Measurements from ENCODE around the gene ZDHHC9. TPM values are rescaled to one million over a fixed set of nuclear protein-coding genes. Genes with fewer than 3 reads are reported as not detected.
A peak's percentile ranks its signal among the peaks of the same experiment; 100 is the strongest.

ZDHHC9 gene
- total and polyA plus RNA-seq, 9 donors = 19.9 to 39.8 (median 32.3) TPM

DNA sequence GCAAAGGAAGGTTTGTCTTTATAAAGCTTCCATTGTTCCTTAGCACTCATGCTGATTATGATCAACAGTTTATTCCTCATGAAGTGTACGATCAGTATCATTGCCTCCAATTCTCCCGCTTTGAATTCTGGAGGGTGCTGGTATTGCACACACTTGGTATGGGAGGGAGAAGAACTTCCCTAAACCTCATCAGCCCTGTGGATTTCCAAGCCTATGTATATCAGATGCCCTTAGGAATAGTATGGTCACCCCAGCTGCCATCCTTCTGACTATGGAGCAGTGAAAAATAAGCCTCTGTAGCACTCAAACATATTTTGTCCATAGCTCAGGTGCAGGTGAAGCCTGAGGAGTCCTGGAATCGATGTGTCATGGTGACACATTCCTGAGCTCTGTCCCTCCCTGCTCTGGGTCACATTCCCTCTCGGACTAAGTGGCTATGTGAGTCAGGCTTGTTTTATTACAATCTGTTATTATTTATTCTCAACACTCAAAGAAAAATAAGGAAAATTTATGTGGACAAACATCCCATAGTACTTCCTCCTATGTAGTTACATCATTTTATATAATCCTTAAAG lies 2.0 kb upstream of the ZDHHC9 start:
- H3K36me3 ChIP-seq (ENCODE audit: control insufficient read depth, insufficient read depth, low read length) = peaks cover 9% of the 10 kb centered on the region
- no peak overlapping the region for H3K27ac ChIP-seq (ENCODE audit: low read length)
- WGBS (ENCODE audit: insufficient coverage) = no CpG with 5 or more reads among the region's 4 CpGs
- no peaks in the 10 kb centered on the region for H3K9me3 ChIP-seq (replicated peaks; ENCODE audit: control insufficient read depth, low read depth, low read length)
- H3K27me3 ChIP-seq (ENCODE audit: control insufficient read depth, insufficient read depth, low read length) = peaks cover 15% of the 10 kb centered on the region
- no peak overlapping the region for H3K4me3 ChIP-seq (ENCODE audit: low read length)
- H3K4me1 ChIP-seq (ENCODE audit: control insufficient read depth, insufficient read depth, low read length) = peaks cover 11% of the 10 kb centered on the region
- no peak for DNase-seq

DNA sequence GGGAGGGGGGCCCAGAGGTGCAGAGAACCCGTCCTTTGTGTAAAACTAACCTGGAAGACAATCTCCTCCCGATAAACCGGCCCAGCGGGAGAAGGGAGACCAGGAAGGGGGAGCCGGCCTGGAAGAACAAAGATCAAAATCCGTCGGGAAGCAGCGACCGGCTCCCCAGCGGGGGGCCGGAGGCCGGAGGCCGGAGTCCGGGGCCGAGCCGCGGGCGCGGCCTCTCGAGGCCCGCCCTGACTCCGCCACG lies 552 bp downstream of the ZDHHC9 start:
- Histone ChIP-seq H3K36me3 (ENCODE audit: control insufficient read depth, insufficient read depth, low read length) (peaks cover 11% of the 10 kb centered on the region), H3K9me3 (replicated peaks; ENCODE audit: control insufficient read depth, low read depth, low read length) (no peaks in the 10 kb centered on the region), H3K4me3 (ENCODE audit: low read length) (peak overlapping the region; percentile 77), H3K27ac (ENCODE audit: low read length) (peak overlapping the region; percentile 79), H3K27me3 (ENCODE audit: control insufficient read depth, insufficient read depth, low read length) (peaks cover 18% of the 10 kb centered on the region), H3K4me1 (ENCODE audit: control insufficient read depth, insufficient read depth, low read length) (peaks cover 19% of the 10 kb centered on the region)
- 41% methylated on average over 23 of the region's 23 CpGs for WGBS (ENCODE audit: insufficient coverage)
- no peak for DNase-seq

DNA sequence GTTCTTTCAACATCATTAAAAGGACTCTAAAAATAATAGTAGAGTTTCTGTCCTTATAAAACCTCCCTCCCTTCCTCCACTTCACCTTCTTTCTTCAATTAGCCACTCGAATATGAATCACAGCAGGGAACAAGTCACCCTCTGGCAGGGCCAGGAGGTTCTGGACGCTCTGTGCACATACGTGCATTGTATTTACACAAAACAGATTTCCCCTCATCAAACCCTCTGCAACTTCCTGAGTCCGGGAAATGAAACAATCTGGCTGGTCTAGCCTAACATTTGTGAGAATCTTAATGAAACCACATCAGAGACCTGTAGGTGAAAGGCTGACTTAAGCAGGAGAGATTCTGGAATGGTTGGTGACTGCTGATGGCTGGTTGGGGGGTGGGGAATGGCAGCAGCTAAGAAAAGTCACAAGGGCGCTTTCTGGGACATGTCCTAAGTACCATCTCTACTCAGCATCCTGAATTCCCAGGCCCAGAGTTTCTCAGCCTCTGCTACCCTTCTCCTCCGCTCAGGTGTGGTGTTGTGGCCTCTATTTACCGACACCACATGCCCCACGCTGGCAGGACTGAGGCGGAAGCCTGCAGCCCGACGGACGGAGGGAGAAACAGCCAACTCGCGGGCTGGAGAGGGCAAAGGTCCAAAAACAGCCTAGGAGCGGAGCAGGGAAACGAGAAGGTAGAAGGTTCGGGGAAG lies 1.0 kb downstream of the ZDHHC9 start:
- peak; percentile 35 for DNase-seq
- H3K36me3 ChIP-seq (ENCODE audit: control insufficient read depth, insufficient read depth, low read length) = peaks cover 11% of the 10 kb centered on the region
- H3K27me3 ChIP-seq (ENCODE audit: control insufficient read depth, insufficient read depth, low read length) = peaks cover 17% of the 10 kb centered on the region
- WGBS (ENCODE audit: insufficient coverage) = 51% methylated on average over 13 of the region's 17 CpGs
- H3K4me3 ChIP-seq (ENCODE audit: low read length) = peak overlapping the region; percentile 77
- peaks cover 19% of the 10 kb centered on the region for H3K4me1 ChIP-seq (ENCODE audit: control insufficient read depth, insufficient read depth, low read length)
- H3K9me3 ChIP-seq (replicated peaks; ENCODE audit: control insufficient read depth, low read depth, low read length) = no peaks in the 10 kb centered on the region
- H3K27ac ChIP-seq (ENCODE audit: low read length) = peak overlapping the region; percentile 79

DNA sequence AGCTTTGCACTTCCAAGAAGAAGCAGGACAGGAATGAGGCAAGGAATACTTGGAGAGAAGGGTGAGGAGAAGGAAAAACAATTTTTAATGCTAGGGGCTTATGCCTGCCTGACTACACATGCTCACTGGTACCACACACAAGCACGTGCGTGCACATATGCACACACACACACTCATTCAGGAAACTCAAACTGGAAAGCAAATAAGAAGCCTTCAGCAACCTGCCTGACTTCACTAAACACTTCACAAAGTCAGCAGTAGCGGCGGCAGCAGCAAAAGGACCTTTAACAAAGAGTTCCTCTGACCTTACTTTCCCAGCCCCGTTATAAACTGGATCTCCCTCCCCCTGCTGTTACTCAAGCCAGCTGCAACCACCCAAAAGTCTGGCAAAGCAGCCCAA lies 3.3 kb downstream of the ZDHHC9 start:
- Histone ChIP-seq H3K27ac (ENCODE audit: low read length) (peak overlapping the region; percentile 3), H3K27me3 (ENCODE audit: control insufficient read depth, insufficient read depth, low read length) (peaks cover 15% of the 10 kb centered on the region), H3K4me3 (ENCODE audit: low read length) (no peak overlapping the region), H3K9me3 (replicated peaks; ENCODE audit: control insufficient read depth, low read depth, low read length) (no peaks in the 10 kb centered on the region), H3K4me1 (ENCODE audit: control insufficient read depth, insufficient read depth, low read length) (peaks cover 19% of the 10 kb centered on the region), H3K36me3 (ENCODE audit: control insufficient read depth, insufficient read depth, low read length) (peaks cover 11% of the 10 kb centered on the region)
- 44% methylated on average over 5 of the region's 5 CpGs for WGBS (ENCODE audit: insufficient coverage)
- DNase-seq = peak; percentile 11

DNA sequence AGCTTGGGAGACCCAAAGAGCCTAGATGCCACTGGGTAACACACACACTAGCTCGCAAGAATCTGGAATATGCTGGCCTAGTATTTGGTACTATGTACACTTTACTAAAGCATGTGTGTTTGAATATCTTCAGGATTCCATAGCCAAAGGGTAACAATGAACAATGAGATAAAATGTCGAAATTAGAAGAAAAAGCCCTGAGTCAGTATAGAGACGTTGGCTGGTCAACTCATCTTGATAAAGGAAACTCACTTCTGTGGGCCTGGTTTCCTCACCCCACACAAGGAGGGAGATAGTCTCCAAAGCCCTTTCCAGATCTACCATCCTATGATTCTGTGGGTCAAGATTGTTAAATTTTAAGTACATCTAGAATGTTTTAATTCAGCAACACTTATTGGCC lies 6.9 kb downstream of the ZDHHC9 start:
- no peaks in the 10 kb centered on the region for H3K9me3 ChIP-seq (replicated peaks; ENCODE audit: control insufficient read depth, low read depth, low read length)
- no CpG with 5 or more reads among the region's 3 CpGs for WGBS (ENCODE audit: insufficient coverage)

DNA sequence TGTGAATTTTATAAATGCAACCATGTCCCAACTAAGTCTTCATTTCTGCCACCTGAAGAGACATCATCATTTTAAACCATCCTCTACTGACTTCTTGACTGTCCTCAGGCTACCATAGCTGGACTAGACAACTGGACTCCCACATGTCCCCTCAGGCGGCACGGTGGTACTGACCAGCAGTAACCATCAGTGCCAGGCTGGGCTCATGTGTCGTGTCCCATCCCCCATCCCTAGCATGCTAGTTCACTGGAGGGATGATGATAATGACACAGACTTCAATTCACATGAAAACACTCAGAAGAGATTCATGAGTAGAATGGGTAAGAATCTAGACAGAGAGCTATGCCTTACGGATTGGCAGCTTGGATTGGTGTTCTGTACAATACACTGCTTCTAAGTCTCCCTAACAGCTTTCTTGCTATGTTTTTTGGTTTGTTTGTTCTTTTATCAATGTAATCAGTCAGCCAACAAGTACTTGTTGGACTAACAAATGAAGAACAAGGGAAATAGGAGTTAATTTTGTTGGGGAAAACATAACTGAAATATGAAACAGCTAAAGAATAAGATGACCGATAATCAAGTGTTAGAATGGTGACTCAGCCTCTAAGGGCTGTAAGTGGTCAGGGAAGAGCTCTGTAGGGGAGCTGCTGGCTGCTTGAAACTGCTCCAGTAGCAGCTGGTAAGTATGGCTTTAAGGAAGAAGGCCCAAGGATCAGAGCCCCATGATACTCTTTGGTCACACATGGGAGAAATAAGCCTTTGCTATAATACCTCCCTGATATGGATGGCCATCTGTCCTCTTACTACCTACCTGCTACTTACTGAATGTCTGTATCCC lies 10.3 kb downstream of the ZDHHC9 start:
- no peaks in the 10 kb centered on the region for H3K27me3 ChIP-seq (ENCODE audit: control insufficient read depth, insufficient read depth, low read length)
- H3K36me3 ChIP-seq (ENCODE audit: control insufficient read depth, insufficient read depth, low read length) = peaks cover 6% of the 10 kb centered on the region
- 46% methylated on average over 1 of the region's 5 CpGs for WGBS (ENCODE audit: insufficient coverage)
- no peaks in the 10 kb centered on the region for H3K9me3 ChIP-seq (replicated peaks; ENCODE audit: control insufficient read depth, low read depth, low read length)
- H3K4me1 ChIP-seq (ENCODE audit: control insufficient read depth, insufficient read depth, low read length) = peaks cover 2% of the 10 kb centered on the region
- DNase-seq = no peak
- no peak overlapping the region for H3K27ac ChIP-seq (ENCODE audit: low read length)
- no peak overlapping the region for H3K4me3 ChIP-seq (ENCODE audit: low read length)

More for the DNA sequence above, 6.9 kb downstream of the ZDHHC9 start:
- H3K36me3 ChIP-seq (ENCODE audit: control insufficient read depth, insufficient read depth, low read length) = peaks cover 11% of the 10 kb centered on the region
- peaks cover 9% of the 10 kb centered on the region for H3K27me3 ChIP-seq (ENCODE audit: control insufficient read depth, insufficient read depth, low read length)
- no peak for DNase-seq
- peaks cover 14% of the 10 kb centered on the region for H3K4me1 ChIP-seq (ENCODE audit: control insufficient read depth, insufficient read depth, low read length)
- H3K27ac ChIP-seq (ENCODE audit: low read length) = no peak overlapping the region
- no peak overlapping the region for H3K4me3 ChIP-seq (ENCODE audit: low read length)

DNA sequence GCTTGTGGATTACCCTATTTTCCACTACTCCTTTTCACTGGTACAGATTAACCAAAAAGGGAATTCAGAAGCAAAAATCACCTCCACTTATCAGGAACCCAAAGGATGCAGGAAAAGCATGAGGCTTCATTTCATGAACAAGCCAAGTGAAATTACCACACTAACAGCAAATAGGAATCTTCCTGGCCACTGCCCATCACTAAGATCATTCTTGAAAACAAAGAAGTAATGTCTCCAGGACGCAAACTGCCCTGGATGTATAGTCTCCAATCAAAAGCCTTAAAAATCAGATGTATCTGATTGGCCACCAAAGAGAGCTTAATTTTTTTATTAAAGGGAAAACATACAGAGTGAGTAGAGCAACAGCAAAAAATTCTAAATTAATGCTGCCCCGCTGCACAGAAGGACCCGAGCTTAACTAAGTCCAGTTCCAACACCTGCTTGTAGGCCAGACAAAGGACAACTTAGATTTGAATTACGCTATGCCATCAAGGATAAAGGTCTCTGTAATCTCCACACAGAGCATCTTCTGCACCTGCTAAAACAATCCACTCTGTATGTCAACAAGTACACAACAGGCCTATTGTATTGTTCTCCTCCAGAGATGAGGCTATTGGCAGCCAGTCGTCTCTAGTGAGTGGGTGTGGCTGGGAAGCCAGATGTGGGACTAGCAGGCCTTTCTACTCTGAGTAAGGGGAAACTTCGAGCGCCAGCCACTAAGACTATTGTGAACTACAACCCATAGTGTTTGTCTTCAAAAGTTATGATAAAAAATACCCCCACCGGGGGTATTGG lies 12.4 kb downstream of the ZDHHC9 start:
- no peak overlapping the region for H3K4me3 ChIP-seq (ENCODE audit: low read length)
- H3K36me3 ChIP-seq (ENCODE audit: control insufficient read depth, insufficient read depth, low read length) = peaks cover 9% of the 10 kb centered on the region
- DNase-seq = peak; percentile 90
- H3K4me1 ChIP-seq (ENCODE audit: control insufficient read depth, insufficient read depth, low read length) = peaks cover 2% of the 10 kb centered on the region
- WGBS (ENCODE audit: insufficient coverage) = 60% methylated on average over 2 of the region's 8 CpGs
- H3K9me3 ChIP-seq (replicated peaks; ENCODE audit: control insufficient read depth, low read depth, low read length) = no peaks in the 10 kb centered on the region
- H3K27ac ChIP-seq (ENCODE audit: low read length) = peak overlapping the region; percentile 80
- no peaks in the 10 kb centered on the region for H3K27me3 ChIP-seq (ENCODE audit: control insufficient read depth, insufficient read depth, low read length)

DNA sequence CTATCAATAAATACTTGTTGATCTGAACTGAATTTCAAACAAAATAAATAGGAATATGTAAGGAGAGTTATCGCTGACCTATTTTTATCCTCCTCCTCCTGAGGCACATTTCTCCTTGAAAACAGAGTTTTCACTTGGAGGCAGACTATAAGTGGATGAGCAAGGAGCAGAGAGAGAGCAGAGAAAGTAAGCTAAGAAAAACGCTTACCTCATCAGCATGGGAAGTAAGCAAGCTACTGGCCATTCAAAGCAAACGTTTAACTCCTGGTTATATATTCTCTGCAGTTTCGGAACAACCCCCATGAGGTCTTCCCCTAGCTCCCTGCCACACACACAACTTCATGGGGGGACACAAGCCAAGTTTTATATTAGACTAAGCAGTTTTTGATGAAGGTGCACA lies 13.2 kb downstream of the ZDHHC9 start:
- DNase-seq = peak; percentile 60
- no peak overlapping the region for H3K4me3 ChIP-seq (ENCODE audit: low read length)
- peak overlapping the region; percentile 80 for H3K27ac ChIP-seq (ENCODE audit: low read length)
- WGBS (ENCODE audit: insufficient coverage) = no CpG with 5 or more reads among the region's 4 CpGs
- H3K4me1 ChIP-seq (ENCODE audit: control insufficient read depth, insufficient read depth, low read length) = peaks cover 2% of the 10 kb centered on the region
- peaks cover 9% of the 10 kb centered on the region for H3K36me3 ChIP-seq (ENCODE audit: control insufficient read depth, insufficient read depth, low read length)
- no peaks in the 10 kb centered on the region for H3K27me3 ChIP-seq (ENCODE audit: control insufficient read depth, insufficient read depth, low read length)
- no peaks in the 10 kb centered on the region for H3K9me3 ChIP-seq (replicated peaks; ENCODE audit: control insufficient read depth, low read depth, low read length)

DNA sequence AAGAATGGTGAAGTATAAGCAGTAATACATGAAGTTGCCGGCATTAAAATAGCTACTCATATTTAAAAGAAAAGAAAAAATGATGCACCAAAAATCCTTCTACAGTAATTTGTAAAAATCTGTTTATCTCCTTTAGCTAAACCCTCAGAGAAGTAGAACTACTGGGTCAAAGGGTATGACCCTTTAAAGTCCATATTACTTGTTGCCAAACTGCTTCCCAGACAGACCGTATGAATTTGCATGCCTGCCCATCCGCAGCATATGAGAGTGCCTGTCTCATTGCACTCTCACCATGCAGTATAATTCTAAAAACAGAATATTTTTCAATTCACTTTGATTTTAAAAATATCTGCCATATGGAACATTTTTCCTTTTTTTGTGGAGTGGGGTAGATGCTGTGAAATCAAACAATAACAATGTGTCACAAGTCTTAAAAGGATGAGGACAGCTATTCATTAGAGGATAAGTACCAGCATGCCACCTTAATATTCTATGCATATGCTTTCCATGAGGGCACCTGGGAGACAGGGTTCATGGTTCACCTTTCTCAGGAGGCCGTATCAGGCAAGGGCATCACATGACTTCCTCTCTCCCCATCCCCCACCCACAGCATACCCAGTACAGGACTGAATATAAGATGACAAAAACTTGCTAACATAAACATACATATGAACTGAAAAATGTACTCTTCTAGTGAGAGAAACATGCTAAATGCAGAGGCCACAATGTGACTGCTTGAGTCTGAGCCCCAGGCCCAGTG lies 17.8 kb downstream of the ZDHHC9 start:
- no peak overlapping the region for H3K27ac ChIP-seq (ENCODE audit: low read length)
- peaks cover 2% of the 10 kb centered on the region for H3K4me1 ChIP-seq (ENCODE audit: control insufficient read depth, insufficient read depth, low read length)
- WGBS (ENCODE audit: insufficient coverage) = 40% methylated on average over 1 of the region's 4 CpGs
- no peaks in the 10 kb centered on the region for H3K9me3 ChIP-seq (replicated peaks; ENCODE audit: control insufficient read depth, low read depth, low read length)
- no peak overlapping the region for H3K4me3 ChIP-seq (ENCODE audit: low read length)
- no peak for DNase-seq
- no peaks in the 10 kb centered on the region for H3K27me3 ChIP-seq (ENCODE audit: control insufficient read depth, insufficient read depth, low read length)
- peaks cover 13% of the 10 kb centered on the region for H3K36me3 ChIP-seq (ENCODE audit: control insufficient read depth, insufficient read depth, low read length)

Data from muscle of leg (tissue), 11 donors.